Vagina (tissue), 2 donors: ENCODE results near the gene ROR2.

ENCODE experiments used
- POLR2A ChIP-seq, 2 donors: fragments of 450-650 bp; IDR thresholded peaks; one replicate each; pipeline ENCODE4 v1.6.1; 2017; ENCODE audit warnings: antibody characterized with exemption in 2 of 2, mild to moderate bottlenecking in 2 of 2, moderate library complexity in 2 of 2
- POLR2AphosphoS5 ChIP-seq, 2 donors: sonication (generic); formaldehyde crosslinking; IDR thresholded peaks; one replicate each; pipeline ENCODE4 v1.9.0; 2017; ENCODE audit warnings: antibody characterized with exemption in 2 of 2, mild to moderate bottlenecking in 2 of 2, low read depth in 1 of 2; ENCODE audit not compliant: insufficient read depth in 1 of 2

- no peak for TF ChIP-seq POLR2A (IDR thresholded peaks at IDR 0.05)
- no peak for TF ChIP-seq POLR2AphosphoS5 (IDR thresholded peaks at IDR 0.05; ENCODE audit: insufficient read depth in 1 of 2, low read depth in 1 of 2)
These were observed 159.1 kb downstream of the ROR2 start for GRCh38 chr9:91790917-91791316.
